OCI-LY7 (cell line): ENCODE measurements around the gene CCBE1. TPM values are rescaled to one million over a fixed set of nuclear protein-coding genes. Genes with fewer than 3 reads are reported as not detected.

Experiments used
- BruUV-seq: library from RNA; stranded (reverse); fragments of 400-500 nt; replicated peaks from 2 replicates; lab custom pipeline; 2021; lab: Mats Ljungman, UMichigan
- CTCF ChIA-PET: fragments of 300-600 bp; sonication (Branson Sonifier 250); formaldehyde crosslinking; loops from one replicate; lab custom pipeline; 2022; ENCODE audit warnings: antibody characterized with exemption; ENCODE audit not compliant: unreplicated experiment; lab: Charles Lee
- POLR2A ChIA-PET: fragments of 300-600 bp; sonication (Branson Sonifier 250); formaldehyde crosslinking; loops from one replicate; lab custom pipeline; 2022; ENCODE audit warnings: antibody characterized with exemption; lab: Charles Lee
- DNase-seq: peaks from one replicate; pipeline ENCODE4 v3.0.0-alpha.2; 2015; ENCODE audit warnings: low spot score
- H2AFZ ChIP-seq: fragments of 200-600 bp; sonication (generic), shearing (Covaris generic); 2 replicates; pipeline ENCODE4 v1.6.1; 2014; ENCODE audit warnings: mild to moderate bottlenecking, antibody characterized with exemption, low read length, moderate library complexity
- H3K27ac ChIP-seq: fragments of 200-600 bp; sonication (generic); 2 replicates; pipeline ENCODE4 v1.5.1; 2014; ENCODE audit warnings: mixed run types, low read depth, mild to moderate bottlenecking, moderate library complexity, low read length, inconsistent platforms; ENCODE audit not compliant: poor library complexity, severe bottlenecking
- H3K36me3 ChIP-seq: fragments of 200-600 bp; sonication (generic); 2 replicates; pipeline ENCODE4 v1.6.1; 2014; ENCODE audit warnings: mild to moderate bottlenecking, antibody characterized with exemption, low read length, moderate library complexity, mixed read lengths; ENCODE audit not compliant: insufficient read depth
- H3K4me1 ChIP-seq: fragments of 200-600 bp; sonication (generic); 2 replicates; pipeline ENCODE4 v1.5.1; 2014; ENCODE audit warnings: mild to moderate bottlenecking, low read length; ENCODE audit not compliant: insufficient read depth, poor library complexity, severe bottlenecking
- H3K4me2 ChIP-seq: fragments of 200-600 bp; sonication (generic); 2 replicates; pipeline ENCODE4 v1.6.1; 2014; ENCODE audit warnings: mild to moderate bottlenecking, low read length
- H3K4me3 ChIP-seq: fragments of 200-600 bp; sonication (generic); 2 replicates; pipeline ENCODE4 v1.5.1; 2014; ENCODE audit warnings: mild to moderate bottlenecking, low read depth, low read length; ENCODE audit not compliant: poor library complexity, severe bottlenecking
- H3K79me2 ChIP-seq: fragments of 200-600 bp; sonication (generic); 2 replicates; pipeline ENCODE4 v1.6.1; 2016; ENCODE audit warnings: low read depth, mild to moderate bottlenecking, low read length, moderate library complexity, mixed read lengths; ENCODE audit not compliant: insufficient read depth
- H3K9me2 ChIP-seq: fragments of 200-600 bp; sonication (generic); 2 replicates; pipeline ENCODE4 v1.6.1; 2016; ENCODE audit warnings: mild to moderate bottlenecking, low read length, mixed read lengths; ENCODE audit not compliant: insufficient read depth
- H3K9me3 ChIP-seq: fragments of 200-600 bp; sonication (generic); 2 replicates; pipeline ENCODE4 v1.6.1; 2014; ENCODE audit warnings: mild to moderate bottlenecking, mixed run types, low read length, mixed read lengths
- H4K20me1 ChIP-seq: fragments of 200-600 bp; sonication (generic); 2 replicates; pipeline ENCODE4 v1.6.1; 2014; ENCODE audit warnings: mild to moderate bottlenecking, antibody characterized with exemption, low read length, moderate library complexity, mixed read lengths; ENCODE audit not compliant: insufficient read depth
- CTCF ChIP-seq: fragments of 200-600 bp; sonication (generic); conservative IDR thresholded peaks from 2 replicates; pipeline ENCODE4 v1.5.1; 2014; ENCODE audit warnings: mild to moderate bottlenecking, antibody characterized with exemption, low read length, moderate library complexity, mixed read lengths
- EZH2phosphoT487 ChIP-seq: fragments of 200-600 bp; sonication (generic); IDR thresholded peaks from 2 replicates; pipeline ENCODE4 v1.6.1; 2018; ENCODE audit warnings: low read depth, borderline replicate concordance, mild to moderate bottlenecking, mixed run types, antibody characterized with exemption, low read length, moderate library complexity, mixed read lengths
- intact Hi-C: fragments of 100-400 bp; cut with micrococcal nuclease; formaldehyde crosslinking; loops from one replicate; pipeline ENCODE4 v1.10.0; 2022; ENCODE audit not compliant: unreplicated experiment
- total RNA-seq, 2 experiments: library from RNA; depleted of rRNA in 1 of 2; stranded (reverse); fragments of >200 nt in 1 of 2; shearing (Covaris generic) in 1 of 2; gene quantifications; 2 replicates each; pipeline ENCODE4 v1.2.3, GENCODE V29; 2014 to 2022

The CCBE1 gene
- total RNA-seq, 2 experiments from 2014 or later: 0.16 to 0.70 TPM

GRCh38 chr18:59730896-59731295, 33.7 kb upstream of the CCBE1 start:
- TF ChIP-seq CTCF (no peak), EZH2phosphoT487 (no peak)
- DNase-seq: no peak
- POLR2A ChIA-PET: no interaction called here
- H3K79me2 ChIP-seq: no peaks in the 10 kb centered on the region
- H3K9me3 ChIP-seq: no peaks in the 10 kb centered on the region
- H3K4me1 ChIP-seq: no peaks in the 10 kb centered on the region
- intact Hi-C loops: no loop called here
- no peaks in the 10 kb centered on the region for H4K20me1 ChIP-seq
- no peak overlapping the region for H3K4me3 ChIP-seq
- H2AFZ ChIP-seq: no peak overlapping the region
- no peaks in the 10 kb centered on the region for H3K9me2 ChIP-seq
- no peak overlapping the region for H3K4me2 ChIP-seq
- no peaks in the 10 kb centered on the region for H3K36me3 ChIP-seq
- CTCF ChIA-PET: no interaction called here
- H3K27ac ChIP-seq: no peak overlapping the region
- no TSS peak for BruUV-seq

- TF ChIP-seq CTCF (no peak), EZH2phosphoT487 (no peak)
- intact Hi-C loops: no loop called here
- H3K4me2 ChIP-seq: no peak overlapping the region
- no peak overlapping the region for H2AFZ ChIP-seq
- H3K4me3 ChIP-seq: no peak overlapping the region
- ChIA-PET POLR2A (no interaction called here), CTCF (no interaction called here)
- H3K27ac ChIP-seq: no peak overlapping the region
- H3K9me3 ChIP-seq: no peaks in the 10 kb centered on the region
- no peaks in the 10 kb centered on the region for H4K20me1 ChIP-seq
- no peaks in the 10 kb centered on the region for H3K4me1 ChIP-seq
- no TSS peak for BruUV-seq
- H3K79me2 ChIP-seq: no peaks in the 10 kb centered on the region
- H3K9me2 ChIP-seq: no peaks in the 10 kb centered on the region
- H3K36me3 ChIP-seq: no peaks in the 10 kb centered on the region
- no peak for DNase-seq
Observed at GRCh38 chr18:59729781-59730180, 32.6 kb upstream of the CCBE1 start.

GRCh38 chr18:59728816-59729215, 31.6 kb upstream of the CCBE1 start:
- POLR2A ChIA-PET: no interaction called here
- no peaks in the 10 kb centered on the region for H4K20me1 ChIP-seq
- no peak overlapping the region for H2AFZ ChIP-seq
- CTCF ChIA-PET: no interaction called here
- intact Hi-C loops: no loop called here
- H3K4me1 ChIP-seq: no peaks in the 10 kb centered on the region
- no peak for DNase-seq
- no peak overlapping the region for H3K4me3 ChIP-seq
- no peaks in the 10 kb centered on the region for H3K9me3 ChIP-seq
- TF ChIP-seq EZH2phosphoT487: no peak
- no peak overlapping the region for H3K4me2 ChIP-seq
- no peak overlapping the region for H3K27ac ChIP-seq
- no peaks in the 10 kb centered on the region for H3K9me2 ChIP-seq
- no peaks in the 10 kb centered on the region for H3K79me2 ChIP-seq
- H3K36me3 ChIP-seq: no peaks in the 10 kb centered on the region
- no TSS peak for BruUV-seq
